Activated CD4-positive, alpha-beta T cell treated with anti-CD3 and anti-CD28 coated beads, Interleukin-2, amount 50 U/mL, for 4 hours (primary cell): ENCODE results near the gene EVX2.

Source experiments
- DNase-seq, 2 experiments: peaks; one replicate each; pipeline ENCODE4 v3.0.0-alpha.2; 2020

EVX2 gene

GRCh38 chr2:176121190-176122051 is 37.7 kb upstream of the EVX2 start:
- DNase-seq: no peak

GRCh38 chr2:176120364-176121189 is 36.8 kb upstream of the EVX2 start:
- DNase-seq: no peak

GRCh38 chr2:176118601-176119339 is 35.0 kb upstream of the EVX2 start:
- no peak for DNase-seq

DNA sequence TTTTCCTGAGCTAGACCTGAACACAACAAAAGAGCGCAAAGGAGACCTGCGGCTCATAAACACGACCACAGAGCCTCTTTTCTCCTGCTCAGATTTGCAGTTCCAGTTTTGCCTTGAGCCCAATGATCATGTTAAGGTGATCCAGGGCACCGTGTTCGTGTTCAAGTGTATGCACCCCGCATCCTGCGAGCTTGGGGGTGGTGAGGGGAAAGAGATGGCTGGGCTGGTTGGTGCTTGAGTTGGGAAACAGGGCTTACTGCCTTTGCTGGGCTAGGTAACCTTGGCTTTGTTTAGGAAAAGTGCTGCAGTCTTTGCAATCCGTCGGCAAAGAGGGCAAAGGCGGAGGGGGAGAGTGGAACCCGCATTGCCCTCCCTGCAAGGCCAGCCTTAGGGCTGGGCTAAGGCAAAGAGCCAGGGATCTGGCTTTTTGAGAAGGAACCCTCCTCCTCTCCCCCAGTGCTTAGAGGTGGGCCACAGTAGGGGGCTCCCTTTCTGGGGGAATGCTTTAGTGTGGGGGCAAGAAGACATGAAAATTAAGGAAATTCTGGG is 34.1 kb upstream of the EVX2 start:
- DNase-seq: no peak

DNA sequence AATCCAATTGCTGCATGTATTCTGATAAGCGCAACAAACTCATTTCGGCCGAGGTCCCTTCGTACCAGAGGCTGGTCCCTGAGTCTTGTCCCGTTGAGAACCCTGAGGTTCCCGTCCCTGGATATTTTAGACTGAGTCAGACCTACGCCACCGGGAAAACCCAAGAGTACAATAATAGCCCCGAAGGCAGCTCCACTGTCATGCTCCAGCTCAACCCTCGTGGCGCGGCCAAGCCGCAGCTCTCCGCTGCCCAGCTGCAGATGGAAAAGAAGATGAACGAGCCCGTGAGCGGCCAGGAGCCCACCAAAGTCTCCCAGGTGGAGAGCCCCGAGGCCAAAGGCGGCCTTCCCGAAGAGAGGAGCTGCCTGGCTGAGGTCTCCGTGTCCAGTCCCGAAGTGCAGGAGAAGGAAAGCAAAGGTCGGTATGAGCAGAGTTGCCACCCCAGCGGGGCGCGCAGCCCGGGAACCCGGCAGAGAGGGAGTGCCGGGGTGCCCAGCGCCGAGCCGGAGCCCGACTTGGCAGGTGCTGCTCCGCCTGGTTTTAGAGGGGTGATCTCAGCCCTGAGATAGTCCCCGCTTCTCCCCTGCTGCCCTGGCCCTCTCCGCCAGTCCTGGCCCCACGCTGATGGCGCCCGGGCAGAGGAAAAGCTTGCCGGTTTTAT is 33.5 kb upstream of the EVX2 start:
- DNase-seq: no peak

DNA sequence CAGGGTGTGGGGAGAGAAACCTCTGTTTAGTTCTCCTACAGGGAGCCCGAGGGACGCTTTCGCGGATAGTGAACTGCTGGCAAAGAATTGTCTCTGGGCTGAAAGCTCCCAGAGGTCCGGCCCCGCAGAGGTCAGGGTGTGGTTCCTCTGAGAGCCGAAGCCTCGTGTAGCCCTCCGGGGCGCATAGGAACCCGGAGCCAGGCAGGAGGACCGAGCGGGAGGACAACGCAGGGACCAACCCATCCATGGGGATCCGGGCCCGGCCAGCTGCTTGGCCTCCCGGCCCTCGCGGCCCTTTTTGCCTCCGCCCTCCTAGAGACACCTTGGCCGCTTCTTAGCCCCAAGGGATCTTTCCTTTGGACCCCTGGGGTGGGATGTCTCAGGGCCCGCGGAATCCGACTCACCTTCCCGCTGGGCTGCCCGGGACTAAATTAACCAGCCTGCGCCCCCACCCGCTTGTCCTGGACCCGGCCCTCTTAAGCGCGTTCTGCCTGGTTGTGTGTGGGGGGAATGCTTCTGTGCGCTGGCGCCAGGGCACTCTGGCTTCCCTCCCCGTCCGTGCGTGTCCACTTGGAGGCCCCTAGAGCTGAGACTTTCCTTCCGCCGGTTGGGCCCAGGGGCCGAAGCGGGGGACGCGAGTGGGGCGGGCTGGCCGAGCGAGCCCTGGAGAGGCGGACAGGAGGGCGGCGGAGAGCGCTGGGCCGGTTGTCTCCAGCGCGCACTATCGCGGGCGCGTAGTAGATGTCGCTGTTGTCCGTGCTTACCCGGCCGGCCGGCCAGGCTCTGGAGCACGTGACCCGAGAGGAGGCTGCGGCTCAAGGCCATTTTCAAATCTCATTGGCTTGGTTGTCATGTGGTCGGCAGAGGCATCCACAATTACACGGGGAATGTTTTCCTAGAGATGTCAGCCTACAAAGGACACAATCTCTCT is 32.4 kb upstream of the EVX2 start, which contains the start of gene HOXD10:
Gene HOXD10 (plus strand): TSS at position 896 of the 931 bp plus-strand sequence. CDS start 56 bp downstream, outside the sequence.
- DNase-seq: no peak

GRCh38 chr2:176114930-176115625 is 31.3 kb upstream of the EVX2 start:
- no peak for DNase-seq

GRCh38 chr2:176114120-176114929 is 30.6 kb upstream of the EVX2 start:
- DNase-seq: no peak

DNA sequence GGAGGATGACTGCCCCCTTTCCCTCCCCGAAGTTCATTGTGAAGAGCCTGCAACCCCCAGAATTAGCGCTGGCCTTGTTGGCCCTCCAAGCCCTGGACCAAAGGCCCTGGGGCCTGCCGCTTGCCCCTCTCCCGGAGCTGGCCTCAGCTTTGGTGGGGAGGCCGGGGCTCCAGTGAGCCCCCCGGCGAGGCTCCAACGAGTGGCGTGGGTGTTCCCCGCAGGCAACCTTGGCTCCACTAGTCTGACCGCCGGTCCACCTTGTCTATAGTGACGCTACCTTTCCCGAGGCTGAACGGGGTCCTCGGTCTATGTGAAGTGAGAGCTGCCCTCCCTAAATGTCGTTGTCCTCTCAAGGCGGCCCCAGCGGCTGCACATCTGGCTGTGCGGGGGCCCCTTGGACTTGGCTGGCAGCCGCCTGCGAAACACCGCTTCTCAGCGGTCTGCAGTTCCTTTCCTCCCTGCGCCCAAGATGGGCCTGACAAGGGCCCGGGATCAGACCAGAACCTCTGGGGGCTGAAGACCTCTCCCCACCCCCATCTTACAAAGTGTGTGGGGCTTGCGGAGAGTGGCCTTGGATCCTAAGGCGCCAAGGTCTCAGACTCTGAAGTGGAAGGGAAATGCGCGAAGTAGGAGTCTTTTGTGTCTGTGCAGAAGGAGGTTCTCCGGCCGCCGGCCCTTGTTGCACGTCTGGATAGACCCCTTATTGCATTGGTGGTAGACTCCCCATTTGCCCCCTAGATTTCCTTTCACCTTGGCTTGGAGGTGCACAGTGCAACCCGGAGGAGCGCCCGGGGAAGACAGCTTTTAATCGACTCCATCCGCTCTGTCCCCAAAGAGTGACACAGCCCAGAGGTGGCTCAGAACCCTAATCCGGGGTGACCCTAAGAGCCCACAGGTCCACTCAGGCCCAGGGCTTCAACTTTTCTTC is 28.9 kb upstream of the EVX2 start:
- no peak for DNase-seq

GRCh38 chr2:176111846-176112374 is 28.1 kb upstream of the EVX2 start:
- DNase-seq: no peak

DNA sequence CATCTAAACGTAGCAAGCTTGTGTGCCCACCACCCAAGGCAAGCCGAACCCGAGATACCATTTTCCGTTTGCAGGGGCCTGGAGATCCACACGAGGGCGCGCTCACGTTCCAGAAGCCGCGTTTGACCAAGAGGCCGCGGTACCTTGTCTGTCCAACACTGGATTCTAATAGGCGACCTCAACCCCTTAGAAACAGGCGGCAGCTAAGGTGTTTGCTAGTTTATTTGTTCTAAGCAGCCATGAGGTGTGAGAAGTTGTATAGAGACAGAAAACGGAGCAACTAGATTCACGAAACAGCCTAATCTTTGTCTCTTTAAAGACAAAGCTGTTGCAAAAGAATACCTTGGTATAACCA is 27.5 kb upstream of the EVX2 start:
- DNase-seq: no peak

DNA sequence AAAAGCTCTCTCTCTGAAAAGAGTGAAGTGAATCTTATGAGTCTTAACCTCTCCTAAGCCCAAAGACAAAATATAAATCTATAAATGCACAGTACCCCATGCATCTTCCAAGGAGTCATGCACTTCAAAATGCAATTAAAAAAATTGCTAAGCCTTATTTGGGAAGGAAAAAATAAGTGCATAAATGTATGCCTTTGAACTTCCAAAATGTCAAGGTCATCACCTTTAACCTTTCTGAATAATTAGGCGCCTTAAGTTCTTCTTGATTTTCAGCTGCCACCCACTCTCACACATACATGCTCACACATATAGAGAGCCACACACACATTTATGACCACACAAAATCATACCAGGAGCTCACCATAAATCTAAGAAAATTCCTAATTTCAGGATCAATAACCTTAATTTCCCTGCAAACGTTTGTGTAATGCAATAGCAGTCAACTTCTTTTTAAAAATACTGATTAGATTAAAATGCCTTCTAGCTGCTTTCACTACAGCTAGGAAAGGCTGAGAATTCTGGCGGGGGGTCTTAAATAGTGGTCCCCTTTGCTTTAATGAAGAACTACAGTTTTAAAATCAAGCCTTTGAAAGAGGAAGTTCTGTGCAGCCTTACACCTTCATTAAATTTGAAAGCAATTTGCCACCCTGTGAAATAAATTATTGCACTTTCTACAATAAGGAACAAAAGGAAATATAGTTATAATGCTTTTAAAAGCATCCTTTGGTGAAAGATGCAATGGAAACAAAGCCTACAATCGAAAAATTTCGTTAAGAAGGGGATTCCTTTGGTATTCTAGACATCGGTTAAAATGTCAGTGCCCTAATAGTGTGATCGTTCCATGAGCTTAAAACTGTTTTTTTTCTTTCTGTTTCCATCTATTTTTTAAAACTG is 26.9 kb upstream of the EVX2 start:
- no peak for DNase-seq

GRCh38 chr2:176109946-176110345 is 26.2 kb upstream of the EVX2 start:
- DNase-seq: no peak

GRCh38 chr2:176109192-176109901 is 25.6 kb upstream of the EVX2 start:
- no peak for DNase-seq

- no peak for DNase-seq
Observed at GRCh38 chr2:176107731-176108181, 24.0 kb upstream of the EVX2 start.
